NCI-H2029 treated with DMSO at 0.1 percent for 48 hours (cell line): ENCODE measurements around the gene PPP1R1B.
"Not testable (repeated sequence)": the region's sequence is repeated elsewhere in the genome, so short reads cannot be mapped to it uniquely, and the experiment has no call there.

ENCODE experiments used
- DNase-seq: peaks from one replicate; lab custom pipeline; 2025; lab: John Stamatoyannopoulos, UW

Gene PPP1R1B

GRCh38 chr17:39626171-39627046 lies at the start of gene PPP1R1B:
TSS of gene PPP1R1B (plus strand) at chr17:39626952. CDS start at chr17:39627393, 441 bp downstream.
- DNase-seq: no peak

DNA sequence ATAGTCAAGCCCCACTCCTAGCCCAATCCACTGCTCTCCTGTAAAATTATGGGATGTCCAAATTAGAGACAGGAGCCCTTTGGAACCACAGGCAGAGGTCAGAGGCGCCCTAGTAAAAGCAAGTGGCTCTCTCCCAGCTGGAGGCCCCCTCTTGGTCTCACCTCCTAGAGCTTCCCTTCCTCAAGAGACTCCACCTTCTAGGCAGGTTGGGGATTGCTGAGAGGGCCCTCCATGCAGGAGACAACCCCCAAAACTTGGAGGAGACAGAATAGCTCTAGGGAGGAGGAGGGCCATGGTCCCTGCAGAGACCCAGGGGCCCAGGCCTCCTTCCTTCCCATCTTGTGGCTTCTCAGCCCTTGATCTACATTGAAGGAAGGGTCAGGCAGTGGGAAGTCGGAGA lies 48.5 kb upstream of the PPP1R1B start:
- no peak for DNase-seq

GRCh38 chr17:39579318-39580081 lies 47.3 kb upstream of the PPP1R1B start:
- DNase-seq: no peak

GRCh38 chr17:39580082-39580468 lies 46.7 kb upstream of the PPP1R1B start:
- DNase-seq: no peak

GRCh38 chr17:39581071-39581758 lies 45.5 kb upstream of the PPP1R1B start:
- DNase-seq: no peak

- no peak for DNase-seq
Measured at GRCh38 chr17:39581759-39582085, 45.0 kb upstream of the PPP1R1B start.

- no peak for DNase-seq
Measured at GRCh38 chr17:39582658-39583057, 44.1 kb upstream of the PPP1R1B start.

GRCh38 chr17:39590180-39590579 lies 36.6 kb upstream of the PPP1R1B start:
- DNase-seq: not testable (repeated sequence)

- no peak for DNase-seq
Measured at GRCh38 chr17:39591958-39592954, 34.5 kb upstream of the PPP1R1B start.

DNA sequence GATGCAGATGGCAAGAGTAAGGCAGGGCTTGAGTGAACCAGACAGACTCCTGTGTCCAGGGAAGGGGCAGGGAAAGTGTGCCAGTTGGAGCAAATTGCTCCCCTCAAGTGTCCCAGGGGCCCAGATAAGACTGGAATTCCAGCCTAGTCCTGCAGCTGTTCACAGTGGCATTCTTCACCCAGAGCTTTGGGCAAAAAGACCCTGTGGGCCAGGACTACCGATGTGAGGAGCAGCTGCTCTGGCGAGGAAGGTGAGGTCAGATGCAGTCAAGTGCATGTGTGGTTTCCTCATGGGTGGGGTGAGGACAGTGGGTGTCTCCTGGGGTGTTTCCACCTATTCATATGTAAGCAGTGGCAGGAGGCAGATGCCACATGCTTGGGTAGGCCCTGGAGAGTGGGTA lies 33.4 kb upstream of the PPP1R1B start:
- DNase-seq: no peak

DNA sequence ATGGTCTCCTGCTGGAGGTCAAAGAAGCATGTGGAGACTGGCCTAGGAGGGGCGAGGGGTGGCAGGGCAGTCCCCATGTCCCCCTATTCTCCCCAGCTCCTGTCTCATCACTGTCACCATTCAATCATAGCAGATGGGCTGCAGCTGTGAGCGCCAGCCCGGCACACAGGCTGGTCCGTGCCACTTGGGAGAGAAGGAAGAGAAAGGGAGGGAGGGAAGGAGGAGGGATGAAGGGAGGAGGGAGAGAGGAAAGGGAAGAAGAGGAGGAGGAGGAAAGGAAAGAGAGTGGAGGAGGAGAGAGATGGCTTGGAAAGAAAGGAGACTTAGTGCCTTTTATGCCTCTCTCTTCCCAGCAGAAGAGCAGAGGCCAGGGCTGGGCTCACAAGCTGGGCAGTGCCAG lies 31.5 kb upstream of the PPP1R1B start:
- DNase-seq: no peak

DNA sequence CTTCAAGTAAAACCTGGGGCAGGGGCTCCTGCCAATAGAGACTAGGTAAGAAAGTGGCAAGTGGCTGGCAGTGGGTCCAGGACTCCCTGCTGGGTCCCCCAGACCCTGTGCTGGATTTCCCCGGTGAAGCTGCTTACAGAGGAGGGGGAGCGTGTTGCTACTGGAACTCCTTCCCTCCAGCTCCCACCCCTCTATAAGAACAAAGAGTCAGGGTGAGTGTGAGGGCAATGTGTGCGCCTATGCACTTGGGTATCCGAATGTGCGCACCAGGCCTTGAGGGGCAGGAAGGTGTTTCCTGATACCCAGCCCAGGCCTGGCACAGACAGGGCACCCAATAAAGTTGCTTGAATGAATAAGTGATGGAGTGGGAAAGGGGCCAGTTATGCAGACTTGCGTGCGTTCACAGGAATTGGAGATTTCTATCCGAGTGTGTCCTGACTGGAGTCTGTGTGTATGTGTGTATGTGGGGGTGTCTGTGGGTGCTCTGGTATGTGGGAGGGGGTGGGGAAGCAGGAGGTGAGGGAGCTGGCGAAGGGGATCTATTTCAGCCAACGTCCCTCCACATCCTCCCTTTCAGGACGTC lies 30.7 kb upstream of the PPP1R1B start:
- DNase-seq: no peak

- DNase-seq: no peak
Measured at GRCh38 chr17:39596543-39597267, 30.0 kb upstream of the PPP1R1B start.

GRCh38 chr17:39597372-39598046 lies 29.2 kb upstream of the PPP1R1B start:
- DNase-seq: no peak

GRCh38 chr17:39598047-39598481 lies 28.7 kb upstream of the PPP1R1B start:
- DNase-seq: no peak

DNA sequence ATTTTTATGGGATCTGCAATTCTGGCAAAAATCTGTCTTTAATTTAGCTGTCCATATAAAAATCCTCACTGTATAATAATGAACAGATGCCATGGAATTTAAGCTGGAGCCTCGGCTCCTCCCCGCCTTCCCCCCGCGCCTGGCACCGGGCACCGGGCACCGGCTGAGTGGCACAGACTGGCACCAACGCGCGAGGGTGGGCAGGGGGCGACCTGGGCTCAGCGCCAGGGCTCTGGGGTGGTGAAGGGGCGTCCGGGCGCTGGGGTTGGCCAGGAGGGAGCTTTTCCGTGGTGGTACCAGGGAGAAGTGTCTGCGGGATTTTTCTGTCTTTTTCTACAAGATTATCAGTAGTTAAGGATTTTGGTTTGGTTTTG lies 28.1 kb upstream of the PPP1R1B start:
- no peak for DNase-seq

GRCh38 chr17:39599004-39599664 lies 27.6 kb upstream of the PPP1R1B start:
- DNase-seq: no peak

GRCh38 chr17:39599665-39600231 lies 27.0 kb upstream of the PPP1R1B start:
- no peak for DNase-seq
